Measurements from ENCODE around the gene NCF2.

Gene NCF2

DNA sequence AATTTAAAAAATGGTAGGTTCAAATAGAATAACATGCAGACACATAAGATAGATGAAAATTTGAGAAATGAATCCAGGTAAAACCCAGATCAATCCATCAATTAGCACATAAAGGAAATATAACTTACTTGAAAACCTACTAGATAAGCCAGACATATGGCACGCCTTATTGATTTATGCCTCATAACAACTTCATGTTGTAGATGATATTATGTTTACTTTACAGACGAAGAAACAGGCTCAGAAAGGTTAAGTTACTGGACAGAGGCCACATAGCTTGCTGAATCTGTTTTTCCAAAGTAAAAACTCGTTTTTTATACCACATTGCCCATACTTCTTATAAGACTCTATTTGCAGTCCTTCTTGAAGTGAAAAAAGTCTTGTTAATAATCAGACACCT is 22.1 kb upstream of the NCF2 start:
- DNase-seq (ENCODE audit: low read depth) = no peak

DNA sequence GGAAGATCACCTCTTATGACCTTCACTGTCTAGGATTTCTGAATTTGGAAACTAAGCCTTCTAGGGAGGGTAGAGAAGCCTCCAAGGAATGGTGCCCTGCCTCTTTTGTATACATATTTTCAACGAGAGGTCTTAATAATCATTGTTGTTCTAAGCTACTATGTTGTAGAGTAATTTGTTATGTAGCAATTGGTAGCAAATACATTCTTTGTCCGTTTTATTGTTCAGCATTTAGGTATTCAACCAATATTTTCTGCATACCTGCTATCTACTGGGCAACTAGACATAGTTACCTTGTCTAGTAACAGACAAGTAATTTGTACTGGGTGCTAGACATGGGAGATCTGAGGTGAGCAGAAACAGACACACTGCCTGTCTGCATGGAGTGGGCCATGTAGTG is 20.8 kb upstream of the NCF2 start:
- DNase-seq (ENCODE audit: low read depth) = no peak

DNA sequence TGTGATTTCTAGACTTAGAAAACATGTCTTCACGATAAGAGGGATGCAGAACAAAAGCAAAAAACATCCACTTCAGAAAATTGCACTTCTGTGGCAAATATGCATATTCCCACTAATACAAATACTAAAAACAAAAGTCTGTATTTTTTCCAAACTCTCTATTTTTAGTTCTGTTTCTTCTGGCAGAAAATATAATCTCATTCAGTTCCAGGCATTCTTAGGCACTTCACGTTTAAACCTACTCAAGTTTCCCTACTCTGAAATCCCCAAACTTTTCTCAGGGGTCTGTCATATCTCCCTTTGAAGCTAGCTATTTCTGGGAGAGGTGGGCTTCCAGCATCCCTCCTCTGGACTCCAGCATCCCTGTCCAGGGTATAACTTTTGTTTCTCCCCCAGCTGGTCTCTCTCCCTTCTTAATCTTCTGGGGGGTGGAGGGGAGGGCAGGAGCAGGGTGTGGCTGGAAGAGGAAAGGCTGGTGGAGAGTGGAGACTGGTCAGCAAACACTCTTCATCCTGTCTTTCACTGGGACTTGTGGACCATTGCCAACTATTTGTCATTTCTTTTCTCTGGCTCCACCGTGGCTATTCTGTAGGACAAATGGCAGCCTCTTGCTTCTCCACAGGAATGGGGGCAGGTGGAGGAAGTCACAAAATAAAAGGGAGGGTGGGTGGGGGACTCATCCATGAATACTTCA is 19.6 kb upstream of the NCF2 start:
- no peak for DNase-seq (ENCODE audit: low read depth)

DNA sequence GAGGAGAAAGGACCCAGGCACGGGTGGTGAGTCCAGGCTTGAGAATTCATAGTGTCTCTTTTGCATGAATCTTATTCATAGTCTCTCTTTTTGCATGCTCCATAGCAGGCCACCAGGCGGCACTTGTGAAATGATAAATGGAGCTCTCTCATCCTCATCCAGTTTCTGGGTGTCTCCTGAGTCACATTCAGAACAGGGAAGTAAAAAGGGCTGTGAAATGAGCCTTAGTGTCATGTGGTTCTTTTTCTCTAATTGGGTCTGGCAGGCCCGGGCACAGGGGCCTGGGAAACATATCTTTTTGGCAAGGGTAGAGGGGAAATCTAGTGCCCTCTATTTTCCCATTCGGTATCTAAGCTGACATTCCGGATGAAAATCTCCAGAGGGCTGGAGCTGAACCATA is 19.1 kb upstream of the NCF2 start:
- DNase-seq (ENCODE audit: low read depth) = no peak

DNA sequence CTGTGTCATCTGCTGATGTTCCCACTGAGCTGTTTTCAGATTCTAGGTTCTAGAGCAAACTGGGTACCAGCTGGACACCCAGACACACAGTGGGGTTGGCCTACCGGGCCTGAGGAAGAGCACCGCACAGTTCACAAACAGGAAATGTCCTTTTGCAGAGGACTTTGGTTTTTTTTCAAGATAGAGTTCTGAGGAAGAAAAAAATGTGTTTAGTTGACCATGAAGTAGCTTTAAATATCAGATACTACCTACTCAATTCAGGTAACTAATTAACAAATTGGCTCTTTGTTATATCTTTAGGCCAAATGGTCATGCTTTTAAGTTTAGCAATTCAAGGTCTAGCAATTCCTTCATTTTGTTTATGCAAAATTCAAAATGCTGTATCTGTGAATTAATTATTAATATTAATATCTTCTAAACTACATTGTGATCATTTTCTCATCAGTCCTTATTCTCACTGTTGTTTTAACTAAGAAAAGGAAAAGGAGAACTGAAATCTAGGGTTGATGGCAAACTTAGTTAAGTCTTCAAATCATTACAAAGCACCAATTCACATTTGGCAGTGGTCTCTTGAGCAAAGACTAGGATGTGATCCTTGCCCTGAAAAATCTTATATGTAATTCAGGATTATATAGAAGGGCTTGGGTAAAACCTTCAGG is 17.2 kb upstream of the NCF2 start:
- no peak for DNase-seq (ENCODE audit: low read depth)

DNA sequence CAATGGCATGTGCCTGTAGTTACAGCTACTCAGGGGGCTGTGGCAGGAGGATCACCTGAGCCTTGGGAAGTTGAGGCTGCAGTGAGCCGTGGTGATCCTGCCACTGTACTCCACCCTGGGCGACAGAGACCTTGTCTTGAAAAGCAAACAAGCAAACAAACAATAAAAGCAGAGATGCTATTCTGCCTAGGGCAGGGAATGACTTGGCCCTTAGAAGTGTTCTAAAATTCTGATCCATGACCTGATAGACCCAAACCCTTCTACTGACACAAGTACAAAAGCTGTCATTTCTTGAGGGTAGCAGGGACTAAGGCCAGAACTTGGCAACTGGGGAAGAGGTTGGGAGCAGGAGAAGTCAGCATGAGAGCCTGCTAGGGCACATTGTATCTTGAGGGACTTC is 15.6 kb upstream of the NCF2 start:
- no peak for DNase-seq (ENCODE audit: low read depth)

DNA sequence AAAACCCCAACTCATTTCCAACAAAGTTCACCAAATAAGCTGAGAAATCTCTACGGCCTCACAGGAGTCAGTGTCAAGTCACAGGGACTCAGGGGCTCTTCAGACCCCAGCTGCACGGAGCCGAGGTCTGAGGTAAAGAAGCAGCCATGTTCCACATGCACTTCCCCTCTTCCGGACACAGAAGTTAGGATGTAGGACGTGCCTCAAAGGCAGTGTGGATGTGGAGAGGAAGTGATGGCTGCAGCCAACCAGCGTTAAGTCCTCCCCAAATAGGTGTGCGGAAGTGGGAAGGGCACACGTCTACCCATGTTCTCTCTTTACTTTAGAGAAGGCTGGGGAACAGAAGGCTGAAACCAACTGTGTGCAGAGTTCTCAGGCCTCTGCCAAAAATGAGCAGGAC is 14.6 kb upstream of the NCF2 start:
- DNase-seq (ENCODE audit: low read depth) = no peak

DNA sequence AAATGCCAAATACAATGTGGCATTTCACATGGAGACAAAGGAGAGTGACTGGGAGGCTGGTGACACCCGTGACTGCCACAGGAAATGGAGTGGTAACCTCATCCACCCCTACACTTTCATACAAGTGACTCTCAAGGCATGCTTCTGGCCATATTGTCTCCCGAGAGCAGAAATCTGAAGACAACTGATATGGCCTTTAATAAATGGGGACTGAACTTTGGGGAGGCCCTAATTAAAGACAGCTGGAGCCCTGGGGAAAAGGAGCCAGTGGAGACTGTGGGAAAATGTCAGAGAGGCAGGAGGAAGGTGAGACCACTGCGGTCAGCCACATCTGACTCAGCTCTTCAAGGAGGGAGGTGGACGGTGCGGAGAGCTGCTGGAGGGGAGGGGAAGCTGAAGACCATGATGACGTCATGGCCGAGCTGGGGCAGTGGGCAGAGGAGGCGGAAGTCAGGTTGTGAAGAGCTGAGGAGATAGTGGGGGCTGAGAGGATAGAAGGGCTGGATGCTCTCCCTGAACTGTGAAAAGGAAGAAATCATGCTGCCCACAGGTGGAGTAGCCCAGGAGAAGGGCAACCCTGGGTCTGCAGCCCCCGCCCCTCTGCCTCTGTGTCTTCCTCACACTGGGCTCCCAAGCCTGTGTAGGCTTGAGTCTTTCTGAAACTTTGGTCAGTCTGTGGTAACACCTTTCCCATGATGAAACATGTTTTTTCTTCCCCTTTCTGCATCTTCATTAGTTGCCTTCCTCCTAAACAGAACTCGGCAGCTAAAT is 14.0 kb upstream of the NCF2 start:
- DNase-seq (ENCODE audit: low read depth) = no peak

DNA sequence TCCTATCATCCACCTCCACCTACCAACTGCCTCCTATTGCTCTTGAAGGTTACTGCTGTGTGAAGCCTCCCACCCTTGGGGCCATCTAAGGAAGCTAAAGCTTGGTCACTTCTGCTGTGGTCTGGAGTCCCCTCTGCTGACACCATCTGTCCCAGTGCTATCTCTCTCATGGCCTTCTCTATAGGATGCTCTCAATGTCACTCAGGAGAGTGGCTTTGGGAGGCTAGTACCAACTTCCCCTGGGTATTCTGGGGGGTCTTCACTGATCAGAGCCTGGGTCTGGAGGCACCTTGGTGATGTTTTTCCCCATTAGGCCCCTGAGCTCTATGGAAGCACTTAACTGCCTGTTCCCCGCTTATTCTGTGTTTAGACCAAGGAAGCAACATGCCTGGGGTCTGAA is 12.3 kb upstream of the NCF2 start:
- no peak for DNase-seq (ENCODE audit: low read depth)

DNA sequence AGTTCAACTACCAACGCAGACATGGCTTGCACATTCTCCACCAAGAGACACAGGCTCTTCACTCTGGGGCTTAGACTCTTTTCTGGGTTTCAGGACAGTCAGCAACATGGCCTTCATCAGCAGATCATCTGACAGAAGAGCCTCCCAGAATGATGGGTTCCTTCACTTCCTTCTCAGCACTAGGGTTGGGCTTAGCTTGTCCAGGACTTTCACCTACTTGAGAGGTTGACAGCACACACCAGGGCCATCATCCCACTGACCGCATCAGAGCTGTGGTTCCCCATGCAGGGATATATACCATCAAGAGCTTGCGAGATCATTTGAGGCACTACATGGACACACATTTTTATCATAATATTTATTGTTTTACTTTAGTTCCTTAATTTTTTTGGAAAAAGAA is 10.4 kb upstream of the NCF2 start:
- no peak for DNase-seq (ENCODE audit: low read depth)

DNA sequence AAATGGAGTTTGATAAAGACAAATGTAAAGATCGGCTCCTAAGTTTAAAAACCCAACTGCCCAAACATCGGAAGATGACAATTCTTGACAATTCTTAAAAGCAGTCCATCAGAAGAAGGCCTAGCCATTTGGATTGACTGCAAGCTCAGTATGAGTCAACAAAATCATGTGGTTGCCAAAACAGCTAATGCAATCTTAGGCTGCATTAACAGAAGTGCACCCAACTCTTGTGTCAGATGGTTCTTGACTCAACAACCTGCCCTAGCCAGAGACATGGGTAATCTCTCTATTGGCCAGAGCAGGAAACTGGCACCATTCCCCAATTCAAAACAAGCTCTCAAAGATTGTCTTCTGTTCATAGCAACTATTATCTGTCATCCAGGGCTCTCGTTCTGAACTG is 9.9 kb upstream of the NCF2 start:
- no peak for DNase-seq (ENCODE audit: low read depth)

DNA sequence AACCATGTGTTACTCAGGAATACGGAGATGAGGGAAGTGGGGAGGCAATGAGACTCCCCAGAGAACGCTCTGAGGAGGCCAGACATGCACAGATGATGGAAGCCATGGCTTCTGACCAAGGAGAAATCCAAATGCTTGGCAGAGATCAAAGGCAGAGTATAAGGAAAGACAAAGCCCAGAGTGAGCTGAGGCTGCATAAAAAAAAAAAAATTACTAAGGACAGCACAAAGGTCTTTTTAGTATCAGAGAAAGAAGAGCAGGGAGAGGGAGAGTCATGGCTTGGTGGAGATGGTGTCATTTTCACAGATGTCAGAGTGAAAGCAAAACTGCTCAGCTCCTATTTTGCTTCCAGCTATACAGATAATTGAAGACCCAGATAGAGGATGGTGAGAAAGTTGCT is 8.1 kb upstream of the NCF2 start:
- no peak for DNase-seq (ENCODE audit: low read depth)

DNA sequence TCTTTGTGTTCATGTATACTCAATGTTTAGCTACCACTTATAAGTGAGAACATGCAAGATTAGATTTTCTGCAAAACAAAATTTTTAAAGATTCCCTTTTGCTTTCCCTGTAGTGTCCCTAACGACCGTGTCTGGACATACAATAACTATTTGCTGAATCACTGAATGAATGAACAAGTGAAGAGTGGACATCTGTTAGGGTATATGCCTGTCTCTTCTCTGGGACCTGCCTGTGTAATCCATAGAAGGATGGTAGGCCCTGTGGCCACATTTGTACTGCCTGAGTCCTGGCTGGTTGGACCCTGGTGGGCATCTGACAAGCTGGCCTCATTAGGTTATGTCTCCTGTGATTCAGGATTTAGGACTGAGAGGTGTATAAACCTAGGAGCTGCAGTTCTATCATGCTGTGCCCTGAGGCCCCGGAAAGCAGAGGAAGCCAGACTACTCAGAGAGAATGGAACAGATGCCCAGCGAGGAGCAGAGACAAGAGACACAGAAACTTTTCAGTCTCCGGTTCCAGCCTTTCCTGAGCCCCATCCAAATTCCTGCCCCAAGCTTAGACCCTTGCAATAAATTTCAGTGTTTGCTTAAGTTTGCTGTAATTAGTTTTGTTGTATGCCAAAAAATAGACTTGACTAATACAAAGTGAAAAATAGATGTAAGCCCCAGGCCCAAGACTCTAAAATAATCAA is 7.5 kb upstream of the NCF2 start:
- DNase-seq (ENCODE audit: low read depth) = no peak

DNA sequence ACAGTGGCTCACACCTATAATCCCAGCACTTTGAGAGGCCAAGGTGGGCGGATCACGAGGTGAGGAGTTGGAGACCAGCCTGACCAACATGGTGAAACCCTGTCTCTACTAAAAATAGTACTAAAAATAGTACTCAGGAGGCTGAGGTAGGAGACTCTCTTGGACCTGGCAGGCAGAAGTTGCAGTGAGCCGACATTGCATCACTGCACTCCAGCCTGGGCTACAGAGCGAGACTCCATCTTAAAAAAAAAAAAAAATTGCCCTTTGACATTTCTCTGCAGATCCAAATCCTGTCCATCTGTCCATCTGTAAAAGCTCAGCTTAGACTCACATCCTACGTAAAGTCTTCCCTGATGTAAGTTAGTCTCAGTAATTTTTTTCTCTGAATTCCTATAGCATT is 6.2 kb upstream of the NCF2 start:
- no peak for DNase-seq (ENCODE audit: low read depth)

DNA sequence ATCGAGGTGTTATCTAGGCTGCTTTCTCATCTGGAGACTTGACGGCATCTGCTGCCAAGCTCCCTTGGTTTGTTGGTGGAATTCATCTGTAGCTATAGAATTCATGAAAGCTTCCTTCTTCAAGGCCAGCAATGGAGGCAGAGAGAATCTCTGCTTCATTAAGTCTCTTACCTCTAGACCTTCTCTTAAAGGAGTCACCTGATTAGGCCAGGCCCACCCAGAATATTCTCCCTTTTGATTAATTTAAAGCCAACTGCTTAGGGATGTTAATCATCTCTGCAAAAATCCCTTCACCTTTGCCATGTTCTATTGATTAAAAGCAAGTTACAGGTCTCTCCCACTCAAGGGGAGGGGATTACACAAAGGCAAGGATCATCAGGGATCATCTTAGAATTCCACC is 5.3 kb upstream of the NCF2 start:
- no peak for DNase-seq (ENCODE audit: low read depth)

DNA sequence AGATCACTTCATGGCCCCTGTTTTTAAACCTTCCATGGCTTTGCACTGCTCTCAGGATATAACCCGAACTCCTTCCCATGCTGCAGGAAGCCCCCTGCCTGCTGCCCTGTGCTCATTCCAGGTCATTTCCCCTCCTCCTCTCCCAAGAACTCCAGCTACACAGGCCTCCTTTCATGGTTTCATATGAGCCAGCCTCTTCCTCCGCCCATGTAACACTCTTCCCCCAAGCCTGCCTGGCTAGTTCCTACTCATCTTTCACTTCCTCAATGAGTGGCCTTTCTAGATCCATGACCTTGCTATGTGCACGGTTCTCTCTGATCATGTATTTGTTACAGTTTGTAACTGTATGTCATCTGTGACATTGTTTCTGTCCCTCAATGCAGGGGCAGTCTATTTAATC is 3.1 kb upstream of the NCF2 start:
- no peak for DNase-seq (ENCODE audit: low read depth)

DNA sequence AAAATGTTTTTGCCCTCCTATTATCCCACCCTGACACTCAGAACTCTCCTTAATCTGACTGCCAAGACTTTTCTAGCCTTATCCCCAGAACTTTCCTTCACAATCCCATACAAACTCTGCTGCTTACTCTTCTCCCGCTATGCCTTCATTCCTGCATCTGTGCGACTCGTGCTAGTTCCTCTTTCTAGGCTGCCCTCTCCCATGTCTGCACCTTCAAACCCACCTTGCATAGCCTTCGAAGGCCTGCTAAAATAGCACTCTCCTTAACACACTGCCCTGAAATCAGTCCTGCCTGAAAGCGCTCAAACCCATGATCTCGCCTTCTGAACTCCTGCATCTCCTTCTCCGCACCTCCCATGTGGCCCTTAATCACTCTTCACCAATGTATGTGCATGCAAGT is 2.5 kb upstream of the NCF2 start:
- DNase-seq (ENCODE audit: low read depth) = no peak

DNA sequence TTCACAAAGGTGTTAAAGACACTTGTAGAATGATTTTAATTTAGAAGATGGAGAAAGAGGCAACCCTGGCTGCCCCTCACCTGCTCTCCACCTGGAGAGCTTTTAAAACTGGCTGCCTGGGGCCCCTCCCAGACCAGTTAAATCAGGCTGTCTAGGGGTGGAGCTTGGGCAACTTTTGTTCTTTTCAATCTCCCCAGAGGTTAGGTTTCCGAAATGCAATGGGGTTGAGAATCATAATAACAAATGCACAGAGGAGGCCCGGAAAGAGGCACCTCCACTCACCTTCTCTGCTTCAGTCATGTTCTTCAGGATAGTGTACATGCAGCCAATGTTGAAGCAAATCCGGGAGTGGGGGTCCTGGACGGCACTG is 400 bp downstream of the NCF2 start:
- no peak for DNase-seq (ENCODE audit: low read depth)

DNA sequence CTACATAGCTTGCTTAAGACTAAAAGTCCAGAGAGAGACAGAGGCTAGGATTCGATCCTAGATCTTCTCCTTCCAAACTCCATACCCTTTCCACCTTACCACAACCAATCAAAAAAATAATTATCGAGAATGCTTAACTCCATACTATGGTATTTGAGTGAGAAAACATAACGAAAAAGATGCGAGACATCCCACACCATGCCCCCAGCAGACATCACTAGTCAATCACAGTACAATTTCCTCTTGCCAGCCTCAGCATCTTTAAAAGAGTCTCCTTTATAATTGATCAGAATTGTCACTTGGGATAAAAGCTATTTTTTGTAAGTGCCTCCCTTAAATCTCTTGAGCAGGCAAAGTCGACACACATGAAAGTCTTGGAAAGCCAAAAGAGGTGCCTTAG is 875 bp downstream of the NCF2 start:
- no peak for DNase-seq (ENCODE audit: low read depth)

DNA sequence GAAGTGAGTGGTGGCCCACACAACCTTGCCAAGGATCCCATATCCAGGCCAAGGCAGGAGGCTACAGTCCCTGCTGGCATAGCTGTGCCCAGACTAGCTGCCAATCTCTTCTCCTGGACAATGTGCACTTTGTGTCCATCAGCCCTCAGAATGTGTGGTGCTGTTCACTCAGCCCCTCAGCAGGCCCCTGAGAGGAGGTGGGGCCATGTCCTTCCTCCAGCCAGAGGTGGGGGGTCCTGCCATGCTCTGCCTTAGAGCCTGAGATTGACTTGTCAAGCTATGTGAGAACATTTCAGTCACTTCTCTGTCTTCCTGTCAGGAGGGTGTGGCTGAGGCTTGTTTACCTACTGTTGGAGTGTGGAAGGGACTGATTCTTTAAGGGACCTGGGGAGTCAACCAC is 1.4 kb downstream of the NCF2 start:
- DNase-seq (ENCODE audit: low read depth) = no peak

DNA sequence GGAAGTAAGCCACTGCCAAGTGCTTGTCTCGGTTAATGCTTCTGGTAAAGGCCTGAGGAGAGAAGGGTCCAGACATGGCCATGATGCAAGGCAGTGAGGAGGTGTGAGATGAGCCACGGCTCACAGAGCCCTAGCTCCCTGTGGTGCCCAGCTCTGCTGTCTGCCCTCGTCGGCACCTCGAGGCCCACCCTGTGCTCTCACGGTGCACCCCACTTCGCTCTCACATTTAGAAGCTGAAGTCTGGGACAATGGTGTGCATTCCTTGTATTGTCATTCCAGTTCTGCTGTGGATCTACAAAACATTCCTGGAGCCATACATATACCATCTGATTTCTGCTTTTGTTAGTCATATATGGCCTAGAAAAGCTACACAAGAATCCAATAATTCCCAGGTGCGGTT is 3.3 kb downstream of the NCF2 start:
- DNase-seq (ENCODE audit: low read depth) = no peak

DNA sequence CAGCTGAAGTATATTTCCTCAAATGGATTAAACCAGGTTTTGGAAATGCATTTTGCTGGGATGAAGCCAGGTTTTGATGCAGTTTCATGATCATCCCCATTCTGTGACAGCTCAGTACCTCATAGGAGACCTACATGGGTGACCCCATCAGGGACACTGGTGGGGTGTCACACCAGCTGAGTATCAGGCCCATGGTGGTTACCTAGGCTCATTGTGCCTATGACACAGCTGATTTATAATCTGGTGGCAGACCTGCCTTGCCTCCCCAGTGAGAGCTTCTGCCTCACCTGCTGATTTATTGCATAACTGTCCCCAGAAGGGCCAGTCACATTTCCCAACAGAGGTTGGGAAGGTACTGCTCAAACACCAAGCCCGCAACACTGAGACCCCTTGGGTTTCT is 3.8 kb downstream of the NCF2 start:
- no peak for DNase-seq (ENCODE audit: low read depth)

DNA sequence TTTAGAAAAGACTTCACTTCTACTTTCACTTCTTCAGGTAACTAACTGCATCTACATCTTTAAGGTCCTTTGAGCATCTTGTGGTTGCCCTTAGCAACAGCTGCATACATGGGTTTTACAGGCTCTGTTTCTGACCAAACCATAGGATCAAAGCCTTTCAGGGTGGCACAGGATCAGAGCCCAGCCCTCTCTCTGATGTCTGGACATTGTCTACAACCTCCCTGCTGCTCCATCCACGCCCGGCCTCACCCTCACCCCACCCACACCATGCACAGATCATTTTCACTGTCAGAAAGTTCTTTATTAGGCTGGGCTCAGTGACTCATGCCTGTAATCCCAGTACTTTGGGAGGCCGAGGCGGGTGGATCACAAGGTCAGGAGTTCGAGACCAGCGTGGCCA is 5.2 kb downstream of the NCF2 start:
- no peak for DNase-seq (ENCODE audit: low read depth)
